Kidney tubule cell (primary cell): Measurements from ENCODE around the gene ST6GAL1.

Source experiments
- DNase-seq: peaks from one replicate; pipeline ENCODE4 v3.0.0-alpha.2; 2018; ENCODE audit warnings: low spot score

ST6GAL1 gene

DNA sequence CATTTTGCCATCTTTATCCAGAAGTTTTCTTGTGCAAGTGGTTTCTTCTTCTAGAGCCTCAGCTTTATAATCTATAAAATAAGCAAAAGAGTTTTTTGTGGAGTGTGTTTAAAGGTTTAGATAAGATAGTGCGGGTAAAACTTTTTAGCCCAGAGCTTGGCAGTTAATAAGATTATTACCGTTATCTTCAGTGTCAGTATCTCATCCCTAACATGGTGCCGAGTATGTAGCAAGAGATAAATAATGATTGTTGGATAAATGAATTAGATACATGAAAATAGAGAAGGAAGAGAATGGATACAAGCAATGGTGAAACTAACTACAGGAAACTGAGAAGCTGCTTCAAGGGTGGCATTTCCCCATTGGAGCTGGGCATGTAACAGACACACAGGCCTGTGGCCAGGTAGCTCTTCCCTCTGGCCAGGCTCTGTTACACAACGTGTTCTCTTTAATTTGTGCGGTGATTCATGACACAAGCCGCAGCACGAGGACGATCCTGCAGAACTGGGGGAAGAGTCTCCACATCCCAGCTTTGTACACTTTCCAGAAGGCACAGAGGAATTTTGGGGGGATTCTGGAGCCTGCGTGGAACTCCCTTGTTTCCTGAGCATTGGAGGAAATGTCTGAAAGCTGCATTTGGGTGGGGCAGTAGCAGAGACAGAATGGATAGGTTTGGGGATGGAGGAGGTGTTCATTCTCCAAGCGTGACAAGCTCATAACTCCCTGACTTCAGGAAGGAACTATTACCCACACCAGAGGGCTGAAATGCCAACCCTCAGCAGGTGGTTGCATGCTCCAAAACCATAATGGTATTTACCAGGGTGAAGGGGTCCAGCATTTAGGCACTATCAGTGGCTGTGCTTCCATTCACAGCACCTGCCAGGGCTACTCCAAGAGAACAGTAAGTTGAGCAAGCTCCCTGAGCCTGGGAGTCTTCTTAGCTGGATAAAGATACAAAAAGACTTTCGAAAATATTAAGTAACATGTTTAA is 14.2 kb upstream of the ST6GAL1 start:
- peak; percentile 30 for DNase-seq

DNA sequence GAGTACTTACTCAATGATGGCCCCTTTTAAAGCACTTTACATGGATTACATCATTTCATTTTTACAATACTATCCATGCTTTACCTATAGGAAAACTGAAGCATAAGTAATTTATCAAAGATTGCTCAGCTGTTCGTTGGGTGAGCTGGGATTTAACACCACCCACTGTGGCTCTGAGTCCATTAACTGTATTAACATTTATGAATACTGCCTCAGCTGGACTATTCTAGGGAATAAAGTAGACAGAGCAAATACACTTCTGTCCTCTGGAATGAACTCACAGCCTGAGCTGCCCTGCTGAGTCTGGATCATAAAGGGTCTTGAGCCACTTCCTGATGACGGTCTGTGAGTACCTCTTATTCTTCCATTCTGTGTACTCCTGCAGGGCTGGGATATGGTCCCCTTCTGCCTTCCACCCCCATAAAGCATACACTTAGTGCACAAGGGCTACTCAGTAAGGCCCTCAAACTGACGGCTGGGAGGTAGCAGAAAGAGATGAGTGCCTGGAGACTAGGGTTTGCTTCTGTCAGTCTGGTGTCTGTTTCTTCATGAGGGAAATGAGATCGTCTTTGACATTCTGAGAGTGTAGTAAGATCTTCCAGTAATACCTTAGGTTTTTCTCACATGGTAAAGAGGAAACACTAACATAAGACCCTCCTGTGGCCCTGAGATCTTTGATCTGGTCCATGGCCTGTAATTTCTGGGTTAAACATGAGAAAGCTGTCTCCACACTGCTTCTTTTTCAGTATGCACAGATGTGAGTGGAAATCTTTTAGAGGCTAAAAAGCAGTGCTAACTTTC is 12.6 kb upstream of the ST6GAL1 start:
- DNase-seq: no peak

DNA sequence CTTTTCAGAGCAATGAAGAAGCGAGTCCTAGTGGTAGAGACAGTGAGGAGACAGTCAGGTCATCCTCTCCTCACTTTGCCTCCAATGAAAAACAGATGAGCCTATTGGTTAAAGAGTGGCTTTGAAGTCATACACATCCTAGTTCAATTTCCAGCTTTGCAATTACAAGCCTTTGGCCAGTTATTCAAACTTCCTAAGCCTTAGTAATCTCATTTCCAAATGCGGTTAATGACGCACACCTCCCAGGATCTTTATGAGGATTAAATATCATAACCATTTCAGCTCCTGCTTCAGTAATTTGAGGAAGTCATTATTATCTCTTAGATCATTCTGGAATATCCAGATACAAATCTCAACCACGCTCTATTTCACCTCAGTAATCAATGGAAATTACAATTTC is 10.0 kb upstream of the ST6GAL1 start:
- DNase-seq: no peak

DNA sequence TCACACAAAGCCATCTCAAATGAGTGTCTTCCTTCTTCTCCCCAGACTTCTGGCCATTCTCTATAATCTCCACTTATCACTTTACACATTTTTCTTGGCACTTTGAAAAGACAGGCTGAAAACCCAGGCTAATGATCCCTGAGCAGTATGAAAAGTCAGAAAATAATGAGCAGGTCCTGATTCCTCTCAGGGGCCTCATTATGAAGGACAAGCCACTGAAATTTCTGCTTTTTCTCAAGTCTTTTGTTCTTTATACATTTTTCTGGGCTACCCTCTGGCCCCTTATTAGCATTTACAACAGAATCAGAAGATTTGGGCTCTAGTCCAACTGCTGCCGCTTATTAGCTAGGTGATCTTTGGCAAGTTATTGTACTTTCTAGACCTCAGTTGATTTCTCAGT is 9.5 kb upstream of the ST6GAL1 start:
- no peak for DNase-seq

DNA sequence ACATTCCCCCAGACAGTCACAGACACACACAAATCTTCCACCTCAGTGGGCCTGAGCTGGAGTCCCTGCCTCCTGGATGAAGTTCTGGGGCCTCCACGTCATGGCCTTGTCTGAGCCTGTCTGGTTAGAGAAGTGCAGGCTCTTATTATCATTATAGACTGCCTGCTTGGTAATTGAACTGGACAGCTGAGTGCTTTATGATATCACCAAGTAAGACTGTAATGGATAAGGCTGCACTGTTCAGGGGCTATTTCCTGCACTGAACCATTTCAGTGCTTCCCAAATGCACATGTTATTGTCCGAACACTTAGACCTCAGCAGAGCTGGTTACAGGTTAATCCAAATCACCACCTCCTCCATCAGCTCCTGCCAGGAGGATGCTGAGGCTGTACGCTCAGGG is 8.7 kb upstream of the ST6GAL1 start:
- peak; percentile 24 for DNase-seq

DNA sequence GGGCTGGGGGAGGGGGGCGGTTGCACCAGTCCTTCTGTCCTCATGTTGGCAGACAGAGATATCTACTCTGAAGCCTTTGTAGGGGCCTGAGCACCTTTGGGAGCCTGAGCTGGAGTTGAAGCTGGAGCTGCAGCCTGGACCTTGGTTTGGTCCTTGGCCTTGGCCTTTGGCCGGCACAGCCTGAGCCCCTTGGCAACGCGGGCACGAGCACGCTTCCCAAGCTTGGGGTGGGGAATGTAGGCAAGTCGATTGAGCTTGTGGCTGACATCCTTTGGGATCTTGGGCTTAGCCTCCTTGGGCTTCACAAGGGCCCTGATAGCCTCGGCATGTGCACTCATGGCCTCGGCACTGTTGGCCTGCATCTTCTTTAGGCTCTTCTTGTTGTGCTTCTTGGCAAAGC is 8.1 kb upstream of the ST6GAL1 start:
- no peak for DNase-seq

DNA sequence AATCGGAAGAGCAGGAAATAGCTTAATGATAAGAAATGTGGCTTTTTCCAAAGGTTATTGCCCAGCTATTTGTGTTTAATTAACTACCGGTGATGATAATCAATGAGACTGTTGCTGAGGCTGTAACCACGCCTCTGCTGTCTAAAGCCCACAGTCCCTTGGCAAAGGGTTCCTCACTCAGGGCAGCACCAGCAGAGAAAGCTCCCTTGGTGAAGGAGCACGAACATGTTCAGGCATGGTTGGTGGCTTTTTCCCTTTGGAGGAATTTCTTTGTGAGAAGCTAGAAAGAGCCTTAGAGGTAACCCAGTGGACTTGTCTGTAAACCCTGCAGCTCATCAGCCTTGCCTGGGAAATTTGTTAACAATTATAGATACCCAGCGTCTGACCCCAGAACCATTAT is 7.5 kb upstream of the ST6GAL1 start:
- no peak for DNase-seq

DNA sequence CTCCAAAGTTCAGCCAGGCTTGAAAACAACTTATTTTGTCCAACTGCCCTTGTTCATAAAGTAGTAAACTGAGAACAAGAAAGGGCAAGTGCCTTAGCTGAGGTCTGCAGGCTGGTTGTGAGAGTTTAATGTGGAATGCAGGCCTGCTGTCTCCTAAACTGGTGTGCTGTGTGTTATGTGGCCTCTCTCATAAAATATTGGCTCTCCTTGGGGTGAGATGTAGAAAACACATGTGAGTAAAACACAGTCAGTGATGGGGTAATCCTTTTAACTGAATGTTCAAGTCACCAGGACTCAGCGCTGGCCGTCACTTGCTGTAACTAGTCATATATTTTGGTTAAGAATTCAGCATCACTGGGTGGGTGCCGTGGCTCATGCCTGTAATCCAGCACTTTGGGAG is 7.1 kb upstream of the ST6GAL1 start:
- no peak for DNase-seq

DNA sequence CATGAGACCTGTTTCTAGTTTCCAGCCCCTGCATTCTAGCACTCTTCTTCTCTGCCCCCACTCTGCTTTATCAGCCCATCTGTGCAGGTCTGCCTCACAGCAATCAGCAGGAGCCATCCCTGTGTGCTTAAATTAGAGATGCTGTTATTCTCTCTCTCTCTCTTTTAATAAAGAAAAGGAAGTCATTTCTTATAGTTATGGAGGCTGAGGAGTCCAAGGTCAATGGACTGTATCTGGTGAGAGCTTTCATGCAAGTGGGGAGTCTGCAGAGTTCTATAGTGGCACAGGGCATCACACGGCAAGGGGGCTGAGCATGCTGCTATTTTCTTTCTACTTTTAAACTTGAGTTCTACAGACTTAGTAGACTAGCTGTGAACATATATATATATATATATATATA is 4.5 kb upstream of the ST6GAL1 start:
- no peak for DNase-seq

DNA sequence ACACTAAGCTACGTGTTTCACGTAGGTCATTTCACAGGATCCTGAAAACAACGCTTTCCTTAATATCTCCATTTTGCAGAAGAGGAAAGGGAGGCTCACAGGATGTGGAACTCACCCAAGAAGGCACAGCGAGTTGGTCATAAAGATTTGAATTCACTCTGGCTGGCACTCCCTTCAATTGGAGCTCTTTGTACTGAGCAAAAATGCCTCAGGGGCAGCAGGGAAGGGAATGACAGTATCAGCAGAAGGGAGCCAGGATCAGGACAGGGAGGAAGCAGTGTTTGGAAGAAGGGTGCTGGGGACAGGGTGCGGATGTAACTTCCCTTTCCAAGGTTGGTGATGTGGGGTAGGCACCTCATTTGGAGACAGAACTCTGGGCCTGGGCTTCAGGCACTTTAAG is 1.1 kb upstream of the ST6GAL1 start:
- no peak for DNase-seq

DNA sequence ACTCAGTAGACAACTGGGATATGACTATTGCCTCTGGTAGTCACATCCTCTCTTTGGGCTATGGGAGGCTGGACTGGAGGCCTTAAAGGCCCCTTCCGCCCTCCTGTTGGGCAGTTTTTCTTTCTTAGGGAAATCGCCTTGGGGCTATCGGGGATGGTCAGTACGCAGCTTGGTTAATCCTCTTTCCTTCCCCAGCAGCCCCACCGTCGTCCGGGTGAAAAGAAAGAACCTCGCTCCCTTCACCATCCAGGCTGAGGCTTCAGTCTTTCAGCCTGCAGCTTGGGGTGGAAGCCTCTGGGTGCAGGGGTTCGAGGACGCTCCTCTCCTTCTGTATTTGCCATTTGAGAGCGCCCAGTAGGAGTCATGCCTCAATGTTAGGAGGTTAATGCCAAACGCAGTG is 641 bp upstream of the ST6GAL1 start:
- DNase-seq: no peak

DNA sequence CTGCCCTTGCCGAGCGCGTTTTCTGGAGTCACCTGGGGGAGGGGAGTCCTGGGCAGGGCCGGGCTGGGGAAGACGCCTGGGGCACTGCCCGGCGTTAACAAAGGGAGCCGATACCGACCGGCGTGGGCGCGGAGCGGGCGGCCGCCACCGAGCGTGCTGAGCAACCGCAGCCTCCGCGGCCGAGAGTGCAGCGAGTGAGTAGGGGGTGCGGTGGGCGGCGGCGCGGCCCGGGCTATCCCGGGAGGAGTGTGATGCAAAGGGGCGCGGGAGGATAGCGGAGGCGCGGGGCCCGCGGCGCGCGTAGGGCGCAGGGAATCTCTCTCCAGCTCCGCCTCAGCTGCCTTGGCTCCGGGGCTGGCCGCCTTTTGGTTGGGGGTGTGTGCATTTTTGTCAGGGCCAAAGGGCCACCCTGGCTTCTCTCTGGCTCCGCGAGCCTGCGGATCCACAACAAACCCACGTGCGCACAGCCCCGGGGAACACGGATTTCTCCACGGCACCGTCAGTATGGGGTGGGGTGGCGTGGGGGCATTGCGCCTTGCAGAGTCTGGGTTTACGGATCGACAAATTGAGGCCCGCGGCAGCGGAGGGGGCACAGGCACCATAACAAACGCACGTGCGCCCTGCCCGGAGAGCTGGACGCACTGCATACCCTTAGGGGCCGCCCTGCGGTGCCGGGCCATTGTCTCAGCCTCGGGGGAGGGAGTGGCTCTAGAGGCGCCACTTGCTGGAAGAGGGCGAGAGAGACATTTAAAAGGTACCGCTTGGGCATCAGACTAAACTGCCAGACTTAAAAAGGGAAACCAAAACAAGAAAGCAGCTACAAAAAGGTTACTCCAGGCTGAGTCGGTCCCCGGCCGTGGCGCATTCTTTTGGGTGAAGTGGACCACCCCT is 560 bp downstream of the ST6GAL1 start:
- peak; percentile 82 for DNase-seq

DNA sequence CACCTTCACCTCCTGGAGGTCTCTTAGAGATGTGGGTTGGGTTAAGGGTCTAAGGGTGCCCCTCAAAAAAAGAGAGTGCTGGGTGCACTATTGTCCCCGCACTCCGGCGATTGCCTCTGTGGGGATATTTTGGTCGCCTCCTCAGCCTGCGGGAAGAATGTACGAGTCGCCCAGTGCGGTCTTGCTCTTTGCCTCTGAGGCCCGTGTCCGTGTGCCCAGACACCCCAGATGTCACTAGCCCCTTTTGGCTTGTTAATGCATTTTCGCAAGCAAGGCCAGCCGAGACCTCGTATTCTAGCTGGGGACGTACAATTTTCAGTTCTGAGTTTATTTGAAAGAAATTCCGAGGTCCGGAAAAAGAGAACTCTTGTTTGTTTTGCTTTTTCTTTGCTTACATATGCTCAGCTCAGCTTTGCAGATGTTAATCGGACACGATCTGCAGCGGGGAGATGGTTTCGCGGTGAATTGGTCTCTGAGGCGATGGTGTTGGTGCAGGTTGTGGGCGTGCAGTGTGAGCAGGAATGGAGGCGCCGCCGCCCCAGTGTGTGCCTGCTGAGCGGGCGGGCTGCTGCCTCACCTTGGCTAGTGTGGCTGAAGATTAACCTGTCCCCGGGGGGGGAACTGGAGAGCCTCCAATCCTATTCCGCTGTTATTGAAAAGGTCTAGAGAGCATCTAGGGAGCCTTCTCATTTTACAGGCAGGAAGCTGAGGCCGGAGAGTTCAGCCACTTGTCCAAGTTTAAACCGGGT is 1.4 kb downstream of the ST6GAL1 start:
- peak; percentile 89 for DNase-seq

DNA sequence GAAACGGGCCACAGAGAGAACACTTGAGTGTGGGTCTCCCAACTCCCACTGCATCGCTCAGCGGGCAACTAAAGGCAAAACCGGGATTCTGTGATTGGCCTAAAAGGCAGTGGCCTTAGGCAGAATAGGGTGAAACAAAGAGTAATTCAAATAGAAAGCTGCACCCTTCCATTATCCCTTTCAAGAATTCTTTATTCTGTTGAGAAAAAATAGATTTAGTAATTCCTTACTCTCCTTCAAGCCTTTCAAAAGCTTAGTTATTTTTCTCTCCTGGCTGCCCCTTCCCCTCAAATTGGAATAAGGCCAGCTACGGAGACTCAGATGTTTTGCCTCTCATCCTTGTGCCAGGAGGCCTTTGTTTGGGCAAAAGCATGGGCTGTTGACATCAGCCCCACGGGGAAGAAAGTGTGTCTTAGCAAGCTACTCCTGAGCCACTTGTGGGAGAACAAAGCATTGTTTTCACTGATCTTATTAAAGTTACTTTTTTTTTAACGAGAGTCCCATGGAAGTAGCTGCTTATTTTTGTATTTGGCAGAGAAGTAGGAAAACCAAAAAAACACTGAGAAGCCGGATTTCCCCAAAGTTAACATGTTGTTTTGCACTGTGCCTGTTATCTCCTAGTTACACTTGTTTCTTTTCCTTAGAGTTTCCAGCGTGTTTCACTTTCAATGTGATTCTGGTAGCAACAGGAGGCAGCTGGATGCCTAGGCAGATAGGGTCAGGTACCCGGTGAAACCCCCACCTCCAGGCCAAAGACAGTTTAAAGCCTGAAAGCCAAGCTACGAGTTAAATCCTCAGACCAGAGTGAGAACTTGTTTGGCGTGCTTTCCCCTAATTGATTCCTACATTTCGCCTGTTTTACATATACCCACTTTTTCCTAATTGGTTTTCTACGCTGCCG is 2.2 kb downstream of the ST6GAL1 start:
- peak; percentile 21 for DNase-seq

DNA sequence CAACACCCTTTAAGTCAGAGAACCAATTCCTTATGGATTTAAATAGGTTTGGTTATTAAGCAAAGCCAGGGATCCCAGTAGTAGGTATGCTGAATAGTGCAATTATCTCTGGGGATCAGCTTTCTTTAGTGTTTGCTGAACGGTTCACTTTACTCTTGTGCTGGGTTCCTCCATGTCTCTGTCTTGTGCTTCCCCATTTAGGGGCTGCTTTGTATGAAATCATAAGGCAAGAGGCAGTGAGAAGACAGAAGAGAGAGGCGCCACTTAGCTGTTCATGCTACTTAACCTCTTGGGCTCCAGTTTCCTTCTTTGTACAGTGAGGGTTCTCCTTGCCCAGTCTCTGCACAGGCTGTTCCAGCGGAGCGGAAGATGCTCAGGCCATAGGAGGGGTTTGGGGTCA is 3.5 kb downstream of the ST6GAL1 start:
- DNase-seq: no peak

DNA sequence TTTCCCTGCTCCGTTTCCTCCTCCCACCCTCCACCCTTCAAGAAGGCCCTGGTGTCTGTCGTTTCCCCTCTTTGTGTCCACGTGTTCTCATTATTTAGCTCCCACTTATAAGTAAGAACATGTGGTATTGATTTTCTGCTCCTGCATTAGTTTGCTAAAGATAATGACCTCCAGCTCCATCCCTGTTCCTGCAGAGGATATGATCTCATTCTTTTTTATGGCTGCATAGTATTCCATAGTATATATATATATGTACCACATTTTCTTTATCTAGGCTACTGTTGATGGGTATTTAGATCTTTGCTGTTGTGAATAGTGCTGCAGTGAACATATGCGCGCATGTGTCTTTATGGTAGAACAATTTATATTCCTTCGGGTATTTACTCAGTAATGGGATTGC is 4.8 kb downstream of the ST6GAL1 start:
- DNase-seq: no peak

DNA sequence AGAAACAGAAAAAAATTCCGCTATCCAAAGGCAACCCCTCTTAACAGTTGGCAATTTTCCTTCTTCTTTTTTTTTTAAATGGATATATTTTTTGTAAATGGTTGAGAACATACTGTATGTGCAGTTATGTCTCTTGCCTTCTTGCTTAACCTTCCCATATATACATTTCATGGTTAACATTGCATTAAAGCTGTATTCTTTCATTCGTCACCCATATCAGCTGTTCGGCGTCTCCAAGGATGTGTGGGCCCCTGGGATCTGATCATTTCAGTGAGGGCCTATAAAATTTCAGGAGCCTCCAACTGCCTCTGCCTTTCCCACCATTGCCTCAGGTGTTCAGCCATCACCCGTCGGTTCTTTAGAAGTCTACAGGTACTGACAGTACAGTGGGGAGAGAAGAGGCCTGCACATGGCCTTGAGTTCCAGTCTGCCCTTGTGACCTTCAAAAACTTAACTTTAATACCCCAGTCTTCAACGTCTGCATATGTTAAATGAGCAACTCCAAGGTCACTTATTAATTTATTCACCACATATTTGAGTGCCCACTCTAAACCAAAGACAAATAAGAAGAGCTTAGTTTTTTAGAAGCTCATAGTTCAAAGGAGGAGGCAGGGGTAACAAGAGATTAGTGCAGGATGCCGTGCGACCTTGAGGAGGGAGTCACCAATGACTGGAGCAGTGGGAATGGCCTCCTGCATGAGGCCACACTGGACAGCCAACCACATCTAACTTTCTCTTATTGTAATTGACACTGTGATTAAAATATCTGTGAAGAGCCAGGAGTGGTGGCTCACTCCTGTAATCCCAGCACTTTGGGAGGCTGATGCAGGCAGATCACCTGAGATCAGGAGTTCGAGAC is 6.9 kb downstream of the ST6GAL1 start:
- no peak for DNase-seq

DNA sequence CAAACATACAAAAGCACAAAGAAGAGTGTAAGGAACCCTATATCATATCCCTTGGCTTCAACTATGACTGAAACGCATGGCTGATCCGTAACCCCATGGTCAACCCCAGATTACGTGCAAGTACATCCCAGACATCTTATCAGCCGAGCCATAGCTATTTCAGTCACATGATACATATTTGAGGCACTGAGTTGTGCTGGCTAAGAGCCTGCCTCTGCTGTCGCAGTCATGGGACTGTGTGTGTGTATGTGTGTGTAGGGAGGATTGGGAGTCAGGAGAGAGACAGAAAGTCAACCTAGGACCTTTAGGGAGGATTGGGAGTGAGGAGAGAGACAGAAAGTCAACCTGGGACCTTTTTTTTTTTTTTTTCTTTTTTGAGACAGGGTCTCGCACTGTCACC is 8.4 kb downstream of the ST6GAL1 start:
- peak; percentile 33 for DNase-seq

DNA sequence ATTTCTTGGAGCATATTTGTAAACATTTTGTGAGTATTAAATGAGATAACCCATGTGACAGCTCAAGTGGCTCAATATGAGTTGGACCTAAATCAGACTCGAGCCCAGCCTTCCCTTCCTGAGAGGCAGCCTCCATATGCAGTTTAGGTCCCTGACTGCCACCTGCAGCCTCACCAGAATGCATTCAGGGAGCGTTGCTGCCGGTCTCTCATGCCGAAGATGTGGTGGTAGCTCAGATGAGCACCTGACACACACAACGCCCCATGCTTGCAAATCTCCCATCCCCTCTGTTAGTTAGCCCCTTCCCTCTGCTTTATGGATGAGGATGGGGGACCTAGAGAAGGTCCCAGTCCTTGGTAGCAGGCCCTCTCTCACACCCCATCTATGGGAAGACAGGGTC is 9.2 kb downstream of the ST6GAL1 start:
- DNase-seq: no peak
